GM21737 (cell line): ENCODE results near the gene TTC28.

Experiments used
- ATAC-seq: cut with Tn5 transposase; IDR thresholded peaks from one replicate; pipeline ENCODE4 v1.9.1; 2021; ENCODE audit warnings: mild to moderate bottlenecking, moderate library complexity; ENCODE audit not compliant: unreplicated experiment

Gene TTC28

GRCh38 chr22:28299309-28299708 lies 380.3 kb downstream of the TTC28 start:
- ATAC-seq: no peak

GRCh38 chr22:28297504-28297903 lies 382.1 kb downstream of the TTC28 start:
- ATAC-seq: no peak

- no peak for ATAC-seq
Measured at GRCh38 chr22:28296452-28296851, 383.2 kb downstream of the TTC28 start.

- ATAC-seq: no peak
Measured at GRCh38 chr22:28283068-28283654, 396.5 kb downstream of the TTC28 start.

- no peak for ATAC-seq
Measured at GRCh38 chr22:28282405-28283067, 397.1 kb downstream of the TTC28 start.

- ATAC-seq: no peak
Measured at GRCh38 chr22:28279888-28280287, 399.8 kb downstream of the TTC28 start.

GRCh38 chr22:28269277-28269676 lies 410.4 kb downstream of the TTC28 start:
- ATAC-seq: no peak

GRCh38 chr22:28268850-28269249 lies 410.8 kb downstream of the TTC28 start:
- no peak for ATAC-seq

- no peak for ATAC-seq
Measured at GRCh38 chr22:28268171-28268570, 411.5 kb downstream of the TTC28 start.

- ATAC-seq: no peak
Measured at GRCh38 chr22:28260619-28261018, 419.0 kb downstream of the TTC28 start.

GRCh38 chr22:28259774-28260312 lies 419.8 kb downstream of the TTC28 start:
- ATAC-seq: no peak

- ATAC-seq: no peak
Measured at GRCh38 chr22:28254396-28254795, 425.2 kb downstream of the TTC28 start.

- no peak for ATAC-seq
Measured at GRCh38 chr22:28252539-28252938, 427.1 kb downstream of the TTC28 start.

- ATAC-seq: no peak
Measured at GRCh38 chr22:28250036-28250695, 429.5 kb downstream of the TTC28 start.

- ATAC-seq: no peak
Measured at GRCh38 chr22:28249402-28249801, 430.2 kb downstream of the TTC28 start.

GRCh38 chr22:28247667-28248363 lies 431.8 kb downstream of the TTC28 start:
- ATAC-seq: no peak

- ATAC-seq: no peak
Measured at GRCh38 chr22:28247136-28247535, 432.5 kb downstream of the TTC28 start.

GRCh38 chr22:28246397-28246796 lies 433.2 kb downstream of the TTC28 start:
- no peak for ATAC-seq

GRCh38 chr22:28245579-28246224 lies 433.9 kb downstream of the TTC28 start:
- ATAC-seq: no peak

- no peak for ATAC-seq
Measured at GRCh38 chr22:28244757-28245156, 434.9 kb downstream of the TTC28 start.

GRCh38 chr22:28243539-28243938 lies 436.1 kb downstream of the TTC28 start:
- ATAC-seq: no peak
